GM18511 (cell line): ENCODE results near the gene ERVH48-1.
"Not testable (repeated sequence)": the region's sequence is repeated elsewhere in the genome, so short reads cannot be mapped to it uniquely, and the experiment has no call there.

Experiments used
- ATAC-seq: cut with Tn5 transposase; IDR thresholded peaks from one replicate; pipeline ENCODE4 v1.9.1; 2021; ENCODE audit warnings: mild to moderate bottlenecking, moderate library complexity; ENCODE audit not compliant: unreplicated experiment

ERVH48-1 gene

GRCh38 chr21:42925114-42925926 lies at the start of gene ERVH48-1:
Gene ERVH48-1, minus strand, starts transcription at chr21:42925630. Its CDS starts 6,624 bp downstream, at chr21:42919006.
- ATAC-seq = no peak

GRCh38 chr21:42973991-42974831 lies 48.8 kb upstream of the ERVH48-1 start, which contains the start of gene PKNOX1:
Gene PKNOX1, plus strand, starts transcription at chr21:42974562. Its CDS starts 29,820 bp downstream, at chr21:43004382.
- ATAC-seq = peak; percentile 88

- ATAC-seq = peak; percentile 33
Observed at GRCh38 chr21:42973309-42973990, 48.0 kb upstream of the ERVH48-1 start.

GRCh38 chr21:42971897-42972275 lies 46.5 kb upstream of the ERVH48-1 start:
- no peak for ATAC-seq

- ATAC-seq = no peak
Observed at GRCh38 chr21:42970946-42971653, 45.7 kb upstream of the ERVH48-1 start.

GRCh38 chr21:42969193-42969600 lies 43.8 kb upstream of the ERVH48-1 start:
- no peak for ATAC-seq

GRCh38 chr21:42967616-42968015 lies 42.2 kb upstream of the ERVH48-1 start:
- not testable (repeated sequence) for ATAC-seq

- no peak for ATAC-seq
Observed at GRCh38 chr21:42965211-42965560, 39.8 kb upstream of the ERVH48-1 start.

- no peak for ATAC-seq
Observed at GRCh38 chr21:42964546-42965210, 39.2 kb upstream of the ERVH48-1 start.

GRCh38 chr21:42964086-42964485 lies 38.7 kb upstream of the ERVH48-1 start:
- ATAC-seq = no peak

- ATAC-seq = no peak
Observed at GRCh38 chr21:42962380-42963007, 37.1 kb upstream of the ERVH48-1 start.

GRCh38 chr21:42959728-42960127 lies 34.3 kb upstream of the ERVH48-1 start:
- ATAC-seq = no peak

GRCh38 chr21:42958122-42958521 lies 32.7 kb upstream of the ERVH48-1 start:
- not testable (repeated sequence) for ATAC-seq

GRCh38 chr21:42956824-42957630 lies 31.6 kb upstream of the ERVH48-1 start:
- ATAC-seq = no peak

- ATAC-seq = not testable (repeated sequence)
Observed at GRCh38 chr21:42951193-42951592, 25.8 kb upstream of the ERVH48-1 start.

- not testable (repeated sequence) for ATAC-seq
Observed at GRCh38 chr21:42949094-42949755, 23.8 kb upstream of the ERVH48-1 start.

- ATAC-seq = no peak
Observed at GRCh38 chr21:42942244-42942643, 16.8 kb upstream of the ERVH48-1 start.

- no peak for ATAC-seq
Observed at GRCh38 chr21:42941696-42942085, 16.3 kb upstream of the ERVH48-1 start.
